Adrenal gland (tissue), 5 donors: ENCODE measurements around the gene NOXA1.

Source experiments
- CTCF ChIP-seq, 6 experiments: fragments of 450-650 bp in 4 of 6; fragments of 200-600 bp in 2 of 6; sonication (generic) in 1 of 6; IDR thresholded peaks; 1 replicate in 5 of 6; 2 replicates in 1 of 6; pipeline versions ENCODE4 v1.5.1 to v1.8.0; 2016 to 2021; ENCODE audit warnings: antibody characterized with exemption in 6 of 6, mild to moderate bottlenecking in 2 of 6, moderate library complexity in 1 of 6
- POLR2A ChIP-seq, 2 donors: fragments of 450-650 bp; IDR thresholded peaks; one replicate each; pipeline ENCODE4 v1.6.1; 2017; ENCODE audit warnings: antibody characterized with exemption in 2 of 2, mild to moderate bottlenecking in 2 of 2, moderate library complexity in 1 of 2
- donor health status: DM: no; HTN: no; CAD: no.

- no peak for TF ChIP-seq CTCF (IDR thresholded peaks at IDR 0.05)
- TF ChIP-seq POLR2A (IDR thresholded peaks at IDR 0.05): no peak
Observed at GRCh38 chr9:137403269-137403668, 19.9 kb upstream of the NOXA1 start.
